CD4-positive, alpha-beta T cell (primary cell): ENCODE data around the gene ADA. TPM values are rescaled to one million over a fixed set of nuclear protein-coding genes. Genes with fewer than 3 reads are reported as not detected.

Experiments
- ATAC-seq: fragments of 200-7000 bp; cut with Tn5 transposase; one replicate; pipeline ENCODE4 v1.10.0; 2022; ENCODE audit warnings: mild to moderate bottlenecking; ENCODE audit not compliant: poor library complexity
- CTCF ChIA-PET: fragments of 350-600 bp; sonication (Branson Sonifier 250); formaldehyde crosslinking; loops from one replicate; lab custom pipeline; 2021; ENCODE audit warnings: antibody characterized with exemption, inconsistent platforms; lab: Charles Lee
- POLR2A ChIA-PET: fragments of 350-600 bp; sonication (Branson Sonifier 250); formaldehyde crosslinking; loops from one replicate; lab custom pipeline; 2021; ENCODE audit warnings: antibody characterized with exemption, inconsistent platforms; lab: Charles Lee
- DNase-seq, 14 experiments: peaks; one replicate each; pipeline ENCODE4 v3.0.0-alpha.2; 2013 to 2020; ENCODE audit warnings: mixed read lengths in 2 of 14
- H3K27ac ChIP-seq, 2 donors: one replicate each; pipeline versions ENCODE4 v1.5.1 to v1.7.0; 2013; ENCODE audit warnings: low read length in 2 of 2, low read depth in 1 of 2, mild to moderate bottlenecking in 1 of 2
- H3K27me3 ChIP-seq, 2 experiments: 1 replicate in 1 of 2; 2 replicates in 1 of 2; pipeline versions ENCODE4 v1.6.1 to v1.7.0; 2013; ENCODE audit warnings: low read length in 2 of 2, control low read depth in 1 of 2, mild to moderate bottlenecking in 1 of 2, moderate library complexity in 1 of 2; ENCODE audit not compliant: insufficient read depth in 2 of 2, control insufficient read depth in 1 of 2
- H3K36me3 ChIP-seq: one replicate; pipeline ENCODE4 v1.6.1; 2013; ENCODE audit warnings: low read length, control low read depth; ENCODE audit not compliant: insufficient read depth
- H3K4me1 ChIP-seq: one replicate; pipeline ENCODE4 v1.6.1; 2013; ENCODE audit warnings: low read length, control low read depth; ENCODE audit not compliant: insufficient read depth
- H3K4me3 ChIP-seq: one replicate; pipeline ENCODE4 v1.5.1; 2013; ENCODE audit warnings: mild to moderate bottlenecking, low read length, moderate library complexity
- H3K9me3 ChIP-seq, 2 experiments: 1 replicate in 1 of 2; 2 replicates in 1 of 2; pipeline versions ENCODE4 v1.6.1 to v1.7.0; 2013; ENCODE audit warnings: low read length in 2 of 2, mild to moderate bottlenecking in 2 of 2, control low read depth in 1 of 2, moderate library complexity in 1 of 2; ENCODE audit not compliant: control insufficient read depth in 1 of 2, insufficient read depth in 1 of 2
- H3K27ac Mint-ChIP-seq: one replicate; pipeline ENCODE4 v1.8.0; 2020; ENCODE audit warnings: mixed read lengths
- H3K27me3 Mint-ChIP-seq: one replicate; pipeline ENCODE4 v1.8.0; 2021; ENCODE audit warnings: mixed read lengths
- H3K36me3 Mint-ChIP-seq: one replicate; pipeline ENCODE4 v1.8.0; 2021; ENCODE audit warnings: low read depth, mixed read lengths
- H3K4me1 Mint-ChIP-seq: one replicate; pipeline ENCODE4 v1.8.0; 2021; ENCODE audit warnings: low read depth, mixed read lengths
- H3K4me3 Mint-ChIP-seq: one replicate; pipeline ENCODE4 v1.8.0; 2020; ENCODE audit warnings: mild to moderate bottlenecking, mixed read lengths
- H3K9me3 Mint-ChIP-seq: one replicate; pipeline ENCODE4 v1.8.0; 2020; ENCODE audit warnings: mixed read lengths
- intact Hi-C, 2 experiments: fragments of 100-400 bp; cut with DNase I in 1 of 2; cut with micrococcal nuclease in 1 of 2; formaldehyde crosslinking; loops; one replicate each; pipeline versions ENCODE4 v1.15.1 to v1.9.0; 2023 to 2025; cut with DNase I, micrococcal nuclease
- total RNA-seq, 174 experiments: library from RNA in 2 of 174; stranded (reverse) in 2 of 174; gene quantifications; one replicate each; pipeline ENCODE4 v1.2.3 and lab custom pipeline; 2021 to 2026
- TF ChIP-seq, protein P1 (sequence below): fragments of 200-600 bp; IDR thresholded peaks from one replicate; pipeline ENCODE4 v1.8.0; 2022; ENCODE audit warnings: antibody characterized with exemption, mild to moderate bottlenecking

The ADA gene
- total RNA-seq, 2 experiments from 2014 or later = 31.7 to 32.8 TPM

DNA sequence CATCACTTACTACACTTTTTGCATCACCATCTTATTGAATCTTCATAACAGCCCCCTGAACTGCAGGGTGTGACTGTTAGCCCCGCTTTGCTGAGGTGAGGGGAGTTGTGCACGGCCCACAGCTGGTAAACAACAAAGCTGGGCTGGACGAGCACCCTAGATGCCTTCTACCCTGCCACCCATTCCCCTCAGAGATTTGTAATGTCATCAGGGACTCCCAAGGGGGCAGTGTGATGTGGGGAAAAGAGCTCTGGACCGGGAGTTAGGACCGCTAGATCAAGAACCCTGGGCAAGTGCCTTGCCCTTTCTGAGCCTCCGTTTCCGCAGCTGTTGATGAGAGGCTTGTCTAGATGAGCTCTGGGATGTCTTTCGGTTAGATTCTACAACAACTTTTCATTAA lies 48.2 kb downstream of the ADA start:
- ATAC-seq (no peak), DNase-seq (no peak)
- Histone ChIP-seq H3K4me1 (peaks cover 14% of the 10 kb centered on the region), H3K4me3 (no peak overlapping the region), H3K27me3 (no peaks in the 10 kb centered on the region), H3K27ac (no peak overlapping the region), H3K36me3 (no peaks in the 10 kb centered on the region), H3K9me3 (peaks cover 0 to 6% of the 10 kb centered on the region in 2 experiments)
- CTCF ChIA-PET = interaction anchor here (1.1 to 2.4 kb wide), 2 partner anchors 80 to 293 kb away, joined by 3 to 10 read pairs; partner anchors contain the start of gene FITM2
- TF ChIP-seq, protein P1, sequence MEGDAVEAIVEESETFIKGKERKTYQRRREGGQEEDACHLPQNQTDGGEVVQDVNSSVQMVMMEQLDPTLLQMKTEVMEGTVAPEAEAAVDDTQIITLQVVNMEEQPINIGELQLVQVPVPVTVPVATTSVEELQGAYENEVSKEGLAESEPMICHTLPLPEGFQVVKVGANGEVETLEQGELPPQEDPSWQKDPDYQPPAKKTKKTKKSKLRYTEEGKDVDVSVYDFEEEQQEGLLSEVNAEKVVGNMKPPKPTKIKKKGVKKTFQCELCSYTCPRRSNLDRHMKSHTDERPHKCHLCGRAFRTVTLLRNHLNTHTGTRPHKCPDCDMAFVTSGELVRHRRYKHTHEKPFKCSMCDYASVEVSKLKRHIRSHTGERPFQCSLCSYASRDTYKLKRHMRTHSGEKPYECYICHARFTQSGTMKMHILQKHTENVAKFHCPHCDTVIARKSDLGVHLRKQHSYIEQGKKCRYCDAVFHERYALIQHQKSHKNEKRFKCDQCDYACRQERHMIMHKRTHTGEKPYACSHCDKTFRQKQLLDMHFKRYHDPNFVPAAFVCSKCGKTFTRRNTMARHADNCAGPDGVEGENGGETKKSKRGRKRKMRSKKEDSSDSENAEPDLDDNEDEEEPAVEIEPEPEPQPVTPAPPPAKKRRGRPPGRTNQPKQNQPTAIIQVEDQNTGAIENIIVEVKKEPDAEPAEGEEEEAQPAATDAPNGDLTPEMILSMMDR = no peak
- Mint-ChIP-seq H3K4me1 (peaks cover 20% of the 10 kb centered on the region), H3K36me3 (no peaks in the 10 kb centered on the region), H3K27me3 (no peaks in the 10 kb centered on the region), H3K27ac (no peak overlapping the region), H3K9me3 (no peaks in the 10 kb centered on the region), H3K4me3 (no peak overlapping the region)
- intact Hi-C loops = loop anchor here in 1 of 2 experiments (10.0 kb wide), 1 partner anchor 489 kb away; no protein-coding TSS in a partner anchor
- POLR2A ChIA-PET = no interaction called here

- H3K27me3 Mint-ChIP-seq = no peaks in the 10 kb centered on the region
- no peak for ATAC-seq
- Histone ChIP-seq H3K9me3 (peaks cover 0 to 5% of the 10 kb centered on the region in 2 experiments), H3K36me3 (no peaks in the 10 kb centered on the region), H3K4me3 (no peak overlapping the region), H3K4me1 (peaks cover 19% of the 10 kb centered on the region), H3K27ac (no peak overlapping the region), H3K27me3 (no peaks in the 10 kb centered on the region)
- peaks cover 24% of the 10 kb centered on the region for H3K4me1 Mint-ChIP-seq
- no peak overlapping the region for H3K27ac Mint-ChIP-seq
- no peak overlapping the region for H3K4me3 Mint-ChIP-seq
- no peaks in the 10 kb centered on the region for H3K9me3 Mint-ChIP-seq
- intact Hi-C loops = loop anchor here in 1 of 2 experiments (10.0 kb wide), 1 partner anchor 487 kb away; no protein-coding TSS in a partner anchor
- TF ChIP-seq, protein P1 = no peak
- DNase-seq = no peak
- H3K36me3 Mint-ChIP-seq = no peaks in the 10 kb centered on the region
- POLR2A ChIA-PET = no interaction called here
- CTCF ChIA-PET = no interaction called here
Observed at GRCh38 chr20:44601801-44602204, 49.7 kb downstream of the ADA start.

DNA sequence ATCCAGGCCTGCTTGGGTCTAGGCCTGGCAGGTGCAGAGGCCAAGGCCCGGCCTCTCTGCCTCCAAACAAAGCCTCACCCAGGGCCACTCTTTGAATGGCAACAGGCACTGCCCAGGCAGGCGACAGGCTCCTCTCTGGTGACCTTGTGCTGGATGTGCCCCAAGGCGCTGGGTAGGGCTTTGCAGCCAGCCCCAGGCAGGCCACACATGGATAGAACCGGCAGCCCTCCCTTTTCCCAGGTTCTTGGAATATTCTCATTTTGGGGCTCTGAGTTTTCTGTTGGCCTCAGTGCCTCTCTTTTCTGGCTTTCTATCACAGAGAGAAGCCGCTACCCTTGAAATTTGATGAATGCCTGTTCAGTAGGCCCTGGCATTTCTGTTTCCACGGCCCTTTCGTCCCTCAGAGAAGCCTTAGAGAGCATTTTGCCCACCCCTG lies 50.2 kb downstream of the ADA start:
- Histone ChIP-seq H3K27ac (no peak overlapping the region), H3K9me3 (no peaks in the 10 kb centered on the region), H3K4me3 (no peak overlapping the region), H3K27me3 (no peaks in the 10 kb centered on the region), H3K4me1 (peaks cover 19% of the 10 kb centered on the region), H3K36me3 (no peaks in the 10 kb centered on the region)
- no peaks in the 10 kb centered on the region for H3K36me3 Mint-ChIP-seq
- no peaks in the 10 kb centered on the region for H3K9me3 Mint-ChIP-seq
- no peak overlapping the region for H3K4me3 Mint-ChIP-seq
- TF ChIP-seq, protein P1 = no peak
- CTCF ChIA-PET = no interaction called here
- intact Hi-C loops = loop anchor here in 1 of 2 experiments (10.0 kb wide), 1 partner anchor 486 kb away; no protein-coding TSS in a partner anchor
- DNase-seq (no peak), ATAC-seq (no peak)
- H3K27me3 Mint-ChIP-seq = no peaks in the 10 kb centered on the region
- POLR2A ChIA-PET = no interaction called here
- H3K27ac Mint-ChIP-seq = no peak overlapping the region
- H3K4me1 Mint-ChIP-seq = peaks cover 24% of the 10 kb centered on the region
